Ascending aorta (tissue), 2 donors: ENCODE measurements around the gene JCHAIN. TPM values are rescaled to one million over a fixed set of nuclear protein-coding genes. Genes with fewer than 3 reads are reported as not detected.

ENCODE experiments used
- DNase-seq, 2 donors: peaks; one replicate each; pipeline ENCODE4 v3.0.0-alpha.2; 2019; ENCODE audit warnings: low spot score in 2 of 2
- H3K27ac ChIP-seq, 2 donors: fragments of 200-600 bp; sonication (generic); one replicate each; pipeline ENCODE4 v1.5.1; 2016 to 2017; ENCODE audit warnings: mild to moderate bottlenecking in 1 of 2
- H3K27me3 ChIP-seq: fragments of 200-600 bp; sonication (generic); one replicate; pipeline ENCODE4 v1.5.1; 2017
- H3K36me3 ChIP-seq, 2 donors: fragments of 200-600 bp; sonication (generic); one replicate each; pipeline ENCODE4 v1.5.1; 2016
- H3K4me1 ChIP-seq, 2 donors: fragments of 200-600 bp; sonication (generic); one replicate each; pipeline ENCODE4 v1.5.1; 2016 to 2017; ENCODE audit warnings: mild to moderate bottlenecking in 1 of 2
- H3K4me3 ChIP-seq, 2 donors: fragments of 200-600 bp; sonication (generic); one replicate each; pipeline ENCODE4 v1.5.1; 2016 to 2017; ENCODE audit warnings: mild to moderate bottlenecking in 1 of 2
- H3K9me3 ChIP-seq, 2 donors: fragments of 200-600 bp; sonication (generic); one replicate each; pipeline ENCODE4 v1.5.1; 2016
- intact Hi-C: fragments of 100-400 bp; cut with DNase I; formaldehyde crosslinking; loops from one replicate; pipeline ENCODE4 v1.15.1; 2023
- total RNA-seq: library from RNA; depleted of rRNA; stranded (reverse); fragments of >200 nt; gene quantifications from one replicate; pipeline ENCODE4 v1.1.0, GENCODE V29; 2016
- TF ChIP-seq, protein P1 (sequence below), 3 experiments: fragments of 200-600 bp in 2 of 3; fragments of 450-650 bp in 1 of 3; sonication (generic) in 2 of 3; IDR thresholded peaks; one replicate each; pipeline ENCODE4 v1.5.1; 2016 to 2019; ENCODE audit warnings: antibody characterized with exemption in 3 of 3, mild to moderate bottlenecking in 1 of 3, moderate library complexity in 1 of 3

Gene JCHAIN
- total RNA-seq, 1 donor from 2014 or later = 4.0 TPM

GRCh38 chr4:70678383-70678999 lies 12.2 kb upstream of the JCHAIN start:
- H3K27ac ChIP-seq = no peak overlapping the region
- H3K4me3 ChIP-seq = no peak overlapping the region
- intact Hi-C loops = no loop called here
- no peaks in the 10 kb centered on the region for H3K36me3 ChIP-seq
- no peak for DNase-seq
- no peaks in the 10 kb centered on the region for H3K27me3 ChIP-seq
- TF ChIP-seq, protein P1, sequence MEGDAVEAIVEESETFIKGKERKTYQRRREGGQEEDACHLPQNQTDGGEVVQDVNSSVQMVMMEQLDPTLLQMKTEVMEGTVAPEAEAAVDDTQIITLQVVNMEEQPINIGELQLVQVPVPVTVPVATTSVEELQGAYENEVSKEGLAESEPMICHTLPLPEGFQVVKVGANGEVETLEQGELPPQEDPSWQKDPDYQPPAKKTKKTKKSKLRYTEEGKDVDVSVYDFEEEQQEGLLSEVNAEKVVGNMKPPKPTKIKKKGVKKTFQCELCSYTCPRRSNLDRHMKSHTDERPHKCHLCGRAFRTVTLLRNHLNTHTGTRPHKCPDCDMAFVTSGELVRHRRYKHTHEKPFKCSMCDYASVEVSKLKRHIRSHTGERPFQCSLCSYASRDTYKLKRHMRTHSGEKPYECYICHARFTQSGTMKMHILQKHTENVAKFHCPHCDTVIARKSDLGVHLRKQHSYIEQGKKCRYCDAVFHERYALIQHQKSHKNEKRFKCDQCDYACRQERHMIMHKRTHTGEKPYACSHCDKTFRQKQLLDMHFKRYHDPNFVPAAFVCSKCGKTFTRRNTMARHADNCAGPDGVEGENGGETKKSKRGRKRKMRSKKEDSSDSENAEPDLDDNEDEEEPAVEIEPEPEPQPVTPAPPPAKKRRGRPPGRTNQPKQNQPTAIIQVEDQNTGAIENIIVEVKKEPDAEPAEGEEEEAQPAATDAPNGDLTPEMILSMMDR (IDR thresholded peaks at IDR 0.05) = no peak
- H3K4me1 ChIP-seq = no peaks in the 10 kb centered on the region
- H3K9me3 ChIP-seq = no peaks in the 10 kb centered on the region

- Histone ChIP-seq H3K4me3 (no peak overlapping the region), H3K4me1 (no peaks in the 10 kb centered on the region), H3K9me3 (no peaks in the 10 kb centered on the region), H3K27me3 (no peaks in the 10 kb centered on the region), H3K36me3 (no peaks in the 10 kb centered on the region), H3K27ac (no peak overlapping the region)
- intact Hi-C loops = no loop called here
- DNase-seq = no peak
- TF ChIP-seq, protein P1 (IDR thresholded peaks at IDR 0.05) = no peak
Observed at GRCh38 chr4:70676554-70677090, 10.3 kb upstream of the JCHAIN start.

DNA sequence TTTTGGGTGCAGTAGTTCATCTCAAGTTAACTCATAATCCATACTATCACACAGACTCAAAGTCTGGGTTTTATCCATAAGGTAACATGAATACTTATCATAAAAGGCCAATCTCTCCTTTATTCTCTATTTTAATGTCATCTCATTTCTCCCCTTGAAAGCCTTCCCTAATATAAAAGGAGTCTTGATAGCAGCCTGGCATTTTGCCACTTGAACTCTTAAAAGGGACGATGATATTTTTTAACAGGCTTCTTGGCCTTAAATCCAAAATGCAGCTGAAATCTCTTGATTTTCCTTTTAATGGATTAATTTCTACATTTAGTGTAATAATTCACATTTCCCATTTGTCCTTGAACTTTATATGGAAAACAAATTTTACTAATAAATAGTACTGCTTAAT lies 8.4 kb upstream of the JCHAIN start:
- no peak overlapping the region for H3K27ac ChIP-seq
- TF ChIP-seq, protein P1 (IDR thresholded peaks at IDR 0.05) = no peak
- no peak for DNase-seq
- H3K36me3 ChIP-seq = no peaks in the 10 kb centered on the region
- no peak overlapping the region for H3K4me3 ChIP-seq
- H3K4me1 ChIP-seq = no peaks in the 10 kb centered on the region
- no peaks in the 10 kb centered on the region for H3K9me3 ChIP-seq
- intact Hi-C loops = no loop called here
- H3K27me3 ChIP-seq = no peaks in the 10 kb centered on the region

GRCh38 chr4:70674191-70674590 lies 7.9 kb upstream of the JCHAIN start:
- Histone ChIP-seq H3K27me3 (no peaks in the 10 kb centered on the region), H3K27ac (no peak overlapping the region), H3K4me3 (no peak overlapping the region), H3K36me3 (no peaks in the 10 kb centered on the region), H3K9me3 (no peaks in the 10 kb centered on the region), H3K4me1 (no peaks in the 10 kb centered on the region)
- DNase-seq = no peak
- TF ChIP-seq, protein P1 (IDR thresholded peaks at IDR 0.05) = no peak
- intact Hi-C loops = no loop called here

GRCh38 chr4:70671091-70671490 lies 4.8 kb upstream of the JCHAIN start:
- intact Hi-C loops = no loop called here

More at GRCh38 chr4:70671091-70671490, 4.8 kb upstream of the JCHAIN start:
- H3K36me3 ChIP-seq = no peaks in the 10 kb centered on the region
- H3K9me3 ChIP-seq = no peaks in the 10 kb centered on the region
- no peak overlapping the region for H3K27ac ChIP-seq
- no peaks in the 10 kb centered on the region for H3K4me1 ChIP-seq
- TF ChIP-seq, protein P1 (IDR thresholded peaks at IDR 0.05) = no peak
- H3K27me3 ChIP-seq = no peaks in the 10 kb centered on the region
- H3K4me3 ChIP-seq = no peak overlapping the region
- no peak for DNase-seq
